OCI-M2 (cell line): ENCODE measurements around the gene PKD1.

Experiments used
- DNase-seq: peaks from one replicate; lab custom pipeline; 2025; ENCODE audit not compliant: unreplicated experiment; lab: John Stamatoyannopoulos, UW

PKD1 gene

GRCh38 chr16:2078691-2079090, 57.0 kb downstream of the PKD1 start:
- DNase-seq = no peak

GRCh38 chr16:2078096-2078495, 57.6 kb downstream of the PKD1 start:
- no peak for DNase-seq

- no peak for DNase-seq
These were observed 58.0 kb downstream of the PKD1 start for GRCh38 chr16:2077696-2078095.

GRCh38 chr16:2077016-2077415, 58.7 kb downstream of the PKD1 start:
- DNase-seq = no peak

- no peak for DNase-seq
These were observed 59.4 kb downstream of the PKD1 start for GRCh38 chr16:2076072-2076865.

- DNase-seq = no peak
These were observed 60.1 kb downstream of the PKD1 start for GRCh38 chr16:2075631-2076030.

GRCh38 chr16:2074071-2074470, 61.6 kb downstream of the PKD1 start:
- DNase-seq = no peak

- no peak for DNase-seq
These were observed 62.8 kb downstream of the PKD1 start for GRCh38 chr16:2072926-2073325.

- no peak for DNase-seq
These were observed 64.1 kb downstream of the PKD1 start for GRCh38 chr16:2071454-2072202.

- no peak for DNase-seq
These were observed 64.9 kb downstream of the PKD1 start for GRCh38 chr16:2070576-2071453.

- DNase-seq = no peak
These were observed 69.6 kb downstream of the PKD1 start for GRCh38 chr16:2066139-2066538.

- DNase-seq = no peak
These were observed 71.2 kb downstream of the PKD1 start for GRCh38 chr16:2064368-2064945.

- no peak for DNase-seq
These were observed 71.8 kb downstream of the PKD1 start for GRCh38 chr16:2063861-2064260.

GRCh38 chr16:2062801-2063200, 72.9 kb downstream of the PKD1 start:
- DNase-seq = no peak

- no peak for DNase-seq
These were observed 74.2 kb downstream of the PKD1 start for GRCh38 chr16:2061526-2061925.

- DNase-seq = no peak
These were observed 74.7 kb downstream of the PKD1 start for GRCh38 chr16:2061023-2061422.

- no peak for DNase-seq
These were observed 75.4 kb downstream of the PKD1 start for GRCh38 chr16:2060346-2060745.

GRCh38 chr16:2058872-2059271, 76.8 kb downstream of the PKD1 start:
- DNase-seq = no peak

- DNase-seq = no peak
These were observed 77.3 kb downstream of the PKD1 start for GRCh38 chr16:2058420-2058819.

- no peak for DNase-seq
These were observed 78.3 kb downstream of the PKD1 start for GRCh38 chr16:2057438-2057837.
